Ishikawa (cell line): ENCODE results near the gene CCDC39.
A peak's percentile ranks its signal among the peaks of the same experiment; 100 is the strongest.

ENCODE experiments used
- CEBPB ChIP-seq: IDR thresholded peaks from 2 replicates; pipeline ENCODE4 v1.6.1; 2012
- CREB1 ChIP-seq: IDR thresholded peaks from 2 replicates; pipeline ENCODE4 v1.6.1; 2012; ENCODE audit warnings: low read depth
- EGR1 ChIP-seq: IDR thresholded peaks from 2 replicates; pipeline ENCODE4 v1.6.1; 2012
- EP300 ChIP-seq: IDR thresholded peaks from 2 replicates; pipeline ENCODE4 v1.6.1; 2012; ENCODE audit warnings: borderline replicate concordance
- FOXM1 ChIP-seq: IDR thresholded peaks from 2 replicates; pipeline ENCODE4 v1.6.1; 2012; ENCODE audit warnings: low read depth, borderline replicate concordance
- NFIC ChIP-seq: IDR thresholded peaks from 2 replicates; pipeline ENCODE4 v1.6.1; 2012
- RAD21 ChIP-seq: IDR thresholded peaks from 2 replicates; pipeline ENCODE4 v1.6.1; 2012; ENCODE audit warnings: low read depth
- TAF1 ChIP-seq: IDR thresholded peaks from 2 replicates; pipeline ENCODE4 v1.6.1; 2012; ENCODE audit warnings: low read depth, mild to moderate bottlenecking
- TCF12 ChIP-seq: IDR thresholded peaks from 2 replicates; pipeline ENCODE4 v1.6.1; 2012; ENCODE audit warnings: low read depth
- TEAD4 ChIP-seq: IDR thresholded peaks from 2 replicates; pipeline ENCODE4 v1.6.1; 2012
- YY1 ChIP-seq: IDR thresholded peaks from 2 replicates; pipeline ENCODE4 v1.6.1; 2012; ENCODE audit warnings: low read depth
- ZBTB7A ChIP-seq: IDR thresholded peaks from 2 replicates; pipeline ENCODE4 v1.6.1; 2012; ENCODE audit warnings: low read depth
- TF ChIP-seq, protein P1 (sequence below): IDR thresholded peaks from 2 replicates; pipeline ENCODE4 v1.6.1; 2012
- TF ChIP-seq, protein P2 (sequence below): IDR thresholded peaks from 2 replicates; pipeline ENCODE4 v1.6.1; 2012; ENCODE audit warnings: low read depth, mild to moderate bottlenecking
- TF ChIP-seq, protein P3 (sequence below): IDR thresholded peaks from 2 replicates; pipeline ENCODE4 v1.6.1; 2012

Gene CCDC39

DNA sequence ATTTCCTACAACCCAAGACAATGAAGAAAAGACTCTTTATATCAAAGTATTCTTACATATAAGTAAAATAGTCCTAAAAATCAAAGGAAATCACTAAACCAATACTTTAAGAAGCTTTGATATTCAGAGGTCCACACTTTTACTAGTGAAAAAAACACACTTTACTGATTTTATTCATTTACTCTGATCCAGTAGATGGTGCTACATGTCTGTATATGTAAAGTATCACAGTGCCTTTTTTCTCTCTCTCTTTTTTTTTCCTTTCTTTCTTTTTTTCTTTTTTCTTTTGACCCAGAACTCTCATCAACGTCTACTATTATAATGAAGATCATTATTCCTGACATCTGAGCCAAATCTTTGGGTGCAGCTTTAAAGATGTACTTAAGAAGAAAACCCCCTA is 10.8 kb upstream of the CCDC39 start:
- TF ChIP-seq RAD21 (peak; percentile 25), CEBPB (no peak), TCF12 (no peak), EP300 (no peak)

DNA sequence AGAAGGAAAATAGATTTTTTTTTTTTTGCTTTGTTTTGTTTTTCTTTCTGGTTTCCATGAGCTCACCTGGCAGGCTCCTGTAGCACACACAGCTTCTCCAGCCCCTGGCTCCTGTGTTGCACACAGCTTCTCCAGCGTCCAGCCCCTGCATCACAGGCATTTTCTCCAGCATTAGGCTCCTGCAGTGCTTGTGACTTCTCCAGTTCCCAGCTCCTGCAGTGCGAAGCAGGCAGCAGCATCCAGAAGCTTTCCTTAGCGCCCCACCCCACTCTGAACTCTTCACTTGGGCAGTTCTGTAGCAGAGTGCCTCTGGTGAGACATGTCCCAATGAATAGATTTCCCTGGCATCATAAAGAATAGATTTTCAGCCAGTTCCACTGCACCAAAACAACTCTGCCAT is 5.5 kb upstream of the CCDC39 start:
- TF ChIP-seq YY1 (no peak), EGR1 (no peak), TEAD4 (no peak), CREB1 (no peak), CEBPB (no peak), TCF12 (no peak), ZBTB7A (no peak), FOXM1 (no peak), NFIC (no peak), RAD21 (no peak), TAF1 (no peak), EP300 (no peak)
- TF ChIP-seq, protein P1, sequence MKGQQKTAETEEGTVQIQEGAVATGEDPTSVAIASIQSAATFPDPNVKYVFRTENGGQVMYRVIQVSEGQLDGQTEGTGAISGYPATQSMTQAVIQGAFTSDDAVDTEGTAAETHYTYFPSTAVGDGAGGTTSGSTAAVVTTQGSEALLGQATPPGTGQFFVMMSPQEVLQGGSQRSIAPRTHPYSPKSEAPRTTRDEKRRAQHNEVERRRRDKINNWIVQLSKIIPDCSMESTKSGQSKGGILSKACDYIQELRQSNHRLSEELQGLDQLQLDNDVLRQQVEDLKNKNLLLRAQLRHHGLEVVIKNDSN = no peak
- TF ChIP-seq, protein P2, sequence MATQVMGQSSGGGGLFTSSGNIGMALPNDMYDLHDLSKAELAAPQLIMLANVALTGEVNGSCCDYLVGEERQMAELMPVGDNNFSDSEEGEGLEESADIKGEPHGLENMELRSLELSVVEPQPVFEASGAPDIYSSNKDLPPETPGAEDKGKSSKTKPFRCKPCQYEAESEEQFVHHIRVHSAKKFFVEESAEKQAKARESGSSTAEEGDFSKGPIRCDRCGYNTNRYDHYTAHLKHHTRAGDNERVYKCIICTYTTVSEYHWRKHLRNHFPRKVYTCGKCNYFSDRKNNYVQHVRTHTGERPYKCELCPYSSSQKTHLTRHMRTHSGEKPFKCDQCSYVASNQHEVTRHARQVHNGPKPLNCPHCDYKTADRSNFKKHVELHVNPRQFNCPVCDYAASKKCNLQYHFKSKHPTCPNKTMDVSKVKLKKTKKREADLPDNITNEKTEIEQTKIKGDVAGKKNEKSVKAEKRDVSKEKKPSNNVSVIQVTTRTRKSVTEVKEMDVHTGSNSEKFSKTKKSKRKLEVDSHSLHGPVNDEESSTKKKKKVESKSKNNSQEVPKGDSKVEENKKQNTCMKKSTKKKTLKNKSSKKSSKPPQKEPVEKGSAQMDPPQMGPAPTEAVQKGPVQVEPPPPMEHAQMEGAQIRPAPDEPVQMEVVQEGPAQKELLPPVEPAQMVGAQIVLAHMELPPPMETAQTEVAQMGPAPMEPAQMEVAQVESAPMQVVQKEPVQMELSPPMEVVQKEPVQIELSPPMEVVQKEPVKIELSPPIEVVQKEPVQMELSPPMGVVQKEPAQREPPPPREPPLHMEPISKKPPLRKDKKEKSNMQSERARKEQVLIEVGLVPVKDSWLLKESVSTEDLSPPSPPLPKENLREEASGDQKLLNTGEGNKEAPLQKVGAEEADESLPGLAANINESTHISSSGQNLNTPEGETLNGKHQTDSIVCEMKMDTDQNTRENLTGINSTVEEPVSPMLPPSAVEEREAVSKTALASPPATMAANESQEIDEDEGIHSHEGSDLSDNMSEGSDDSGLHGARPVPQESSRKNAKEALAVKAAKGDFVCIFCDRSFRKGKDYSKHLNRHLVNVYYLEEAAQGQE = no peak
- TF ChIP-seq, protein P3, sequence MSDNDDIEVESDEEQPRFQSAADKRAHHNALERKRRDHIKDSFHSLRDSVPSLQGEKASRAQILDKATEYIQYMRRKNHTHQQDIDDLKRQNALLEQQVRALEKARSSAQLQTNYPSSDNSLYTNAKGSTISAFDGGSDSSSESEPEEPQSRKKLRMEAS = no peak

DNA sequence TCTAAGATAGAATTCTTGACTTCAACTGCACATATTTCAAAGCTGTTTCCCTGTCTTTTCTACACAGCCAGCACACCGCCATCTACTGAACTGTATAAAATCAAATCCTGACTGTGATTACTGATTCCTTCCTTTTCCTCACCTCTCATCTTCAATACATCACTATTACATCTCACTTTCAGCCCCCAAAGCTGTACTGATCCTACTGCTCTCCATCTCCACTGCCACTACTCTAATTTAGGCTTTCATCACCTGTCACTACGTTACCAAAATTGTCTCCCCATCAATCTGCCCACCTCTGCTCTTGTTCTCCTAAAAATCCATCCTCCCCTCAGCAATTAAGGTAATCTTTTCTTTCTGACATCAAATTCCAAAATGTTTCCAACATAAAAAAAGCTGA is 4.5 kb upstream of the CCDC39 start:
- TF ChIP-seq TCF12 (no peak), TEAD4 (no peak), YY1 (no peak), NFIC (no peak), CREB1 (no peak), ZBTB7A (no peak), EGR1 (no peak), FOXM1 (no peak), RAD21 (no peak), CEBPB (no peak), EP300 (no peak), TAF1 (no peak)
- TF ChIP-seq, protein P2 = no peak
- TF ChIP-seq, protein P1 = no peak
- TF ChIP-seq, protein P3 = no peak

DNA sequence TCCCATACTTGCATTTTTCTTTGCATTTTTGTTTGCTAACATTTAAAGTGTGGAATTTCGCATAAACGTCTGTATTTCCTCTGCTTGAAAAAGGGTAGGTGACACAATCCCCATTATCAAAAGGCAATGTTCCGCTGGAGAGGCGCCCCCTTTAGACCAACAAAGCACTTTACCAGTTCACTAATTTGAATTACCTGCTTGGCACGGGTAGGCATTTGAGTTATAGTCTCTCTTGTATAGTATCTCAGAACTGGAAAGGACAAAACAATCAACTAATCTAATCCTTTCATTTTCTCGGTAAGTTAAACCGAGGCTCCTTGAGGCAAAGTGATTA is 775 bp upstream of the CCDC39 start:
- TF ChIP-seq CREB1 (no peak), RAD21 (peak; percentile 33; the same call in 1 of the 2 replicates)

DNA sequence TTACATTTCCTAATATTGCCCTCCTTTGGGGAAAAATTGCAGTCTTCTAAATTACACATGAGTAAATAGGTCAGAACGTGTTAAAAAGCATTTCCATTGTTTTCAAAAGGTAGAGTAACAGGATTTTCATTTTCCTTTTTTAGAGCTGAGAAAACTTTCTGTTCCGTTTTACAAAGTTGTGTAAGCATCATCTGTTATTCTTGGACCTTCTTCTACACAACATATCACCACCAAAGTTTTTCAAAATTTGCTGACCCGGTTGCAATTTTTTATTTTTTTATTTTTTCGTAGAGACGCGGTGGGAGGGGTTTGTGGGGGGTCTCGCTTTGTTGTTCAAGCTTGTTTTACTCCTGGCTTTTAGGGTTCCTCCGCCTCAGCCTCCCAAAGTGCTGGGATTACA is 1.1 kb downstream of the CCDC39 start:
- TF ChIP-seq CEBPB (no peak), FOXM1 (no peak), EP300 (no peak), RAD21 (no peak), TEAD4 (no peak), TCF12 (no peak), ZBTB7A (no peak), EGR1 (no peak), CREB1 (no peak), TAF1 (no peak), YY1 (no peak), NFIC (no peak)
- TF ChIP-seq, protein P3 = no peak
- TF ChIP-seq, protein P1 = no peak
- TF ChIP-seq, protein P2 = no peak
